H1 (cell line): ENCODE data around the gene TNFAIP2.

Experiments used
- CBX5 ChIP-seq: fragments of 300-800, 300-1000 bp; sonication (generic); IDR thresholded peaks from 2 replicates; pipeline ENCODE4 v1.7.1; 2016; ENCODE audit warnings: antibody characterized with exemption, low read length, low read depth
- CHD2 ChIP-seq: IDR thresholded peaks from 2 replicates; pipeline ENCODE4 v1.6.1; 2012; ENCODE audit warnings: low read length, improper control_type of control experiment
- CTCF ChIP-seq, 3 experiments: IDR thresholded peaks; 1 replicate in 2 of 3; 2 replicates in 1 of 3; pipeline versions ENCODE4 v1.5.1 to v1.6.1; 2011; ENCODE audit warnings: low read length in 3 of 3, mild to moderate bottlenecking in 3 of 3, inconsistent platforms in 2 of 3, low read depth in 1 of 3, moderate library complexity in 1 of 3; ENCODE audit not compliant: insufficient read depth in 1 of 3; ENCODE audit errors: control extremely low read depth in 1 of 3
- POLR2AphosphoS5 ChIP-seq: IDR thresholded peaks from 2 replicates; pipeline ENCODE4 v1.6.1; 2011; ENCODE audit warnings: low read depth, low read length
- RAD21 ChIP-seq, 2 experiments: IDR thresholded peaks in 1 of 2; conservative IDR thresholded peaks in 1 of 2; 2 replicates each; pipeline ENCODE4 v1.6.1; 2011; ENCODE audit warnings: low read depth in 2 of 2, low read length in 2 of 2, improper control_type of control experiment in 1 of 2, inconsistent platforms in 1 of 2, mild to moderate bottlenecking in 1 of 2, moderate library complexity in 1 of 2

- TF ChIP-seq CTCF (IDR thresholded peaks at IDR 0.05; ENCODE audit: control extremely low read depth in 1 of 3, insufficient read depth in 1 of 3, low read depth in 1 of 3, low read length in 3 of 3) (no peak), CHD2 (no peak), POLR2AphosphoS5 (no peak), CBX5 (no peak), RAD21 (IDR thresholded peaks at IDR 0.05 in 1 of 2, conservative IDR thresholded peaks at IDR 0.05 in 1 of 2; ENCODE audit: low read depth in 2 of 2, low read length in 2 of 2) (no peak)
Measured at GRCh38 chr14:103107455-103107854, 15.8 kb upstream of the TNFAIP2 start.
